A549 (cell line): ENCODE measurements around the gene IGSF10. TPM values are rescaled to one million over a fixed set of nuclear protein-coding genes. Genes with fewer than 3 reads are reported as not detected.

ENCODE experiments used
- ATAC-seq, 2 experiments: fragments of 200-7000 bp in 1 of 2; fragments of >200 bp in 1 of 2; cut with Nextera tagmentation in 1 of 2; cut with Tn5 transposase in 1 of 2; 3 replicates each; pipeline versions ENCODE4 v1.8.0 to v1.9.1; 2018 to 2020; ENCODE audit warnings: mild to moderate bottlenecking in 1 of 2, moderate library complexity in 1 of 2
- CTCF ChIA-PET: fragments of 300-600 bp; sonication (Branson Sonifier 250); formaldehyde crosslinking; extraction: SDS; loops from one replicate; lab custom pipeline; 2021; ENCODE audit warnings: antibody characterized with exemption, inconsistent platforms; lab: Yijun Ruan, JAX
- POLR2A ChIA-PET: fragments of 350-600 bp; formaldehyde crosslinking; extraction: SDS; loops from one replicate; lab custom pipeline; 2021; ENCODE audit warnings: antibody characterized with exemption, inconsistent platforms; lab: Yijun Ruan, JAX
- DNase-seq, 2 experiments: peaks; one replicate each; pipeline versions ENCODE4 v3.0.0 to v3.0.0-alpha.2; 2011 to 2016; ENCODE audit warnings: low read depth in 1 of 2, low spot score in 1 of 2
- FAIRE-seq: peaks from 2 replicates; lab custom pipeline; 2011; peaks lifted over from hg19 to GRCh38; lab: Jason Lieb, UNC
- H3K27ac ChIP-seq, 2 experiments: fragments of >200 bp; sonication (Bioruptor Twin); formaldehyde crosslinking; 3 replicates each; pipeline ENCODE4 v1.5.1; 2016 to 2017
- H3K4me1 ChIP-seq: fragments of >200 bp; sonication (Bioruptor Twin); formaldehyde crosslinking; 3 replicates; pipeline ENCODE4 v1.6.1; 2016
- H3K4me2 ChIP-seq: fragments of >200 bp; sonication (Bioruptor Twin); formaldehyde crosslinking; 3 replicates; pipeline ENCODE4 v1.6.1; 2016
- H3K4me3 ChIP-seq: fragments of >200 bp; sonication (Bioruptor Twin); formaldehyde crosslinking; 3 replicates; pipeline ENCODE4 v1.5.1; 2016
- H3K9me3 ChIP-seq: fragments of >200 bp; sonication (Bioruptor Twin); formaldehyde crosslinking; 3 replicates; pipeline ENCODE4 v1.6.1; 2016
- ATOH8 ChIP-seq: fragments of 250-450 bp; sonication (Bioruptor Pico); IDR thresholded peaks from 2 replicates; pipeline ENCODE4 v1.5.0; 2020; ENCODE audit warnings: low read depth, mild to moderate bottlenecking, moderate library complexity
- CHD2 ChIP-seq: fragments of 150-350 bp; IDR thresholded peaks from 2 replicates; pipeline ENCODE4 v1.6.1; 2014; ENCODE audit warnings: low read length; ENCODE audit not compliant: partially characterized antibody
- EHMT2 ChIP-seq: fragments of 200-600 bp; sonication (generic); IDR thresholded peaks from 2 replicates; pipeline ENCODE4 v1.6.1; 2016; ENCODE audit warnings: antibody characterized with exemption, low read depth, mild to moderate bottlenecking, moderate library complexity
- FOSB ChIP-seq: fragments of 250-450 bp; sonication (Bioruptor Pico); IDR thresholded peaks from 2 replicates; pipeline ENCODE4 v1.5.0; 2020; ENCODE audit warnings: mild to moderate bottlenecking, moderate library complexity
- FOXS1 ChIP-seq: fragments of 250-450 bp; sonication (Bioruptor Pico); IDR thresholded peaks from 2 replicates; pipeline ENCODE4 v1.5.0; 2020; ENCODE audit warnings: mild to moderate bottlenecking, moderate library complexity
- GATA3 ChIP-seq: IDR thresholded peaks from 2 replicates; pipeline ENCODE4 v1.6.1; 2012; ENCODE audit warnings: borderline replicate concordance
- HOXA7 ChIP-seq: fragments of 250-450 bp; sonication (Bioruptor Pico); IDR thresholded peaks from 2 replicates; pipeline ENCODE4 v1.5.0; 2020; ENCODE audit warnings: mild to moderate bottlenecking, moderate library complexity
- HOXB13 ChIP-seq: fragments of 250-450 bp; sonication (Bioruptor Pico); IDR thresholded peaks from 2 replicates; pipeline ENCODE4 v1.5.0; 2020; ENCODE audit warnings: low read depth, mild to moderate bottlenecking, moderate library complexity
- HOXB5 ChIP-seq: fragments of 250-450 bp; sonication (Bioruptor Pico); IDR thresholded peaks from 2 replicates; pipeline ENCODE4 v1.5.0; 2020; ENCODE audit warnings: mild to moderate bottlenecking, moderate library complexity
- JUNB ChIP-seq: fragments of >200 bp; sonication (Bioruptor Twin); formaldehyde crosslinking; IDR thresholded peaks from 2 replicates; pipeline ENCODE4 v1.6.1; 2016
- KDM1A ChIP-seq: fragments of 200-600 bp; sonication (generic); IDR thresholded peaks from 2 replicates; pipeline ENCODE4 v1.6.1; 2016; ENCODE audit warnings: low read depth, mild to moderate bottlenecking
- MYC ChIP-seq: IDR thresholded peaks from 2 replicates; pipeline ENCODE4 v1.6.1; 2012; ENCODE audit warnings: mild to moderate bottlenecking, inconsistent platforms, low read length, improper control_type of control experiment, borderline replicate concordance
- PBX3 ChIP-seq: IDR thresholded peaks from 2 replicates; pipeline ENCODE4 v1.6.1; 2012
- POLR2A ChIP-seq: IDR thresholded peaks from 2 replicates; pipeline ENCODE4 v1.6.1; 2012; ENCODE audit warnings: mild to moderate bottlenecking, low read length
- POLR2AphosphoS2 ChIP-seq: conservative IDR thresholded peaks from 2 replicates; pipeline ENCODE4 v1.6.1; 2012; ENCODE audit warnings: low read length, improper control_type of control experiment, inconsistent platforms
- RAD21 ChIP-seq, 2 experiments: fragments of >200 bp in 1 of 2; sonication (Bioruptor Twin) in 1 of 2; formaldehyde crosslinking in 1 of 2; IDR thresholded peaks in 1 of 2; conservative IDR thresholded peaks in 1 of 2; 2 replicates in 1 of 2; 3 replicates in 1 of 2; pipeline ENCODE4 v1.6.1; 2012 to 2018; ENCODE audit warnings: inconsistent platforms in 1 of 2
- RARB ChIP-seq: fragments of 250-450 bp; sonication (Bioruptor Pico); IDR thresholded peaks from 2 replicates; pipeline ENCODE4 v1.8.0; 2021; ENCODE audit warnings: mild to moderate bottlenecking, moderate library complexity
- RFX5 ChIP-seq: fragments of 450-650 bp; IDR thresholded peaks from 2 replicates; pipeline ENCODE4 v1.7.1; 2014; ENCODE audit warnings: antibody characterized with exemption, mild to moderate bottlenecking, moderate library complexity
- SMC3 ChIP-seq: fragments of >200 bp; sonication (Bioruptor Twin); formaldehyde crosslinking; IDR thresholded peaks from 3 replicates; pipeline ENCODE4 v1.6.1; 2018; ENCODE audit warnings: inconsistent platforms
- TP53 ChIP-seq: fragments of 250-450 bp; sonication (Bioruptor Pico); IDR thresholded peaks from 2 replicates; pipeline ENCODE4 v1.5.0; 2021; ENCODE audit warnings: mild to moderate bottlenecking, moderate library complexity
- WGBS: methylation state at CpG from one replicate; pipeline ENCODE4 v1.1.6; 2017; ENCODE audit errors: missing lambda C conversion rate; 5-methylcytosine and 5-hydroxymethylcytosine counted together
- polyA plus RNA-seq, 4 experiments: library from polyadenylated mRNA; depleted of rRNA in 3 of 4; stranded (reverse); fragments of >200 nt; fragmentation: RNase III in 1 of 4; extraction: RNeasy Plus Mini Kit Qiagen cat#74134 plus additional on column Dnase treatment in 1 of 4; gene quantifications; 2 replicates in 3 of 4; 3 replicates in 1 of 4; pipeline ENCODE4 v1.2.3, GENCODE V29; 2011 to 2017
- TF ChIP-seq, protein P1 (sequence below): fragments of >200 bp; sonication (Bioruptor Twin); formaldehyde crosslinking; IDR thresholded peaks from 3 replicates; pipeline ENCODE4 v1.5.1; 2016

The IGSF10 gene
- polyA plus RNA-seq, 2 of the 4 experiments (the other 2 are of a cell fraction) = 0.61 to 2.9 TPM

- Histone ChIP-seq H3K9me3 (peaks cover 1% of the 10 kb centered on the region; the same call in 1 of the 3 replicates), H3K4me2 (no peak overlapping the region), H3K27ac (no peak overlapping the region), H3K4me1 (no peaks in the 10 kb centered on the region), H3K4me3 (no peak overlapping the region)
- ChIA-PET POLR2A (no interaction called here), CTCF (interaction anchor here (1.0 kb wide), 1 partner anchor 9 kb away, joined by 3 read pairs; no protein-coding TSS in a partner anchor)
- 95% methylated on average over 7 of the region's 7 CpGs for WGBS
- TF ChIP-seq GATA3 = no peak
- no peak for TF ChIP-seq PBX3
- TF ChIP-seq HOXB13 = no peak
- no peak for TF ChIP-seq POLR2AphosphoS2
- TF ChIP-seq MYC = no peak
- no peak for TF ChIP-seq TP53 (CRISPR knock-in tag)
- TF ChIP-seq RAD21 (conservative IDR thresholded peaks at IDR 0.05 in 1 of 2, IDR thresholded peaks at IDR 0.05 in 1 of 2) = no peak
- no peak for TF ChIP-seq FOXS1 (CRISPR knock-in tag)
- no peak for TF ChIP-seq RARB (CRISPR knock-in tag)
- no peak for TF ChIP-seq RFX5
- TF ChIP-seq CHD2 = no peak
- no peak for TF ChIP-seq EHMT2
- TF ChIP-seq HOXA7 (CRISPR knock-in tag) = no peak
- no peak for FAIRE-seq
- no peak for ATAC-seq
- no peak for DNase-seq
These were observed 15.6 kb upstream of the IGSF10 start for GRCh38 chr3:151476344-151477018.

DNA sequence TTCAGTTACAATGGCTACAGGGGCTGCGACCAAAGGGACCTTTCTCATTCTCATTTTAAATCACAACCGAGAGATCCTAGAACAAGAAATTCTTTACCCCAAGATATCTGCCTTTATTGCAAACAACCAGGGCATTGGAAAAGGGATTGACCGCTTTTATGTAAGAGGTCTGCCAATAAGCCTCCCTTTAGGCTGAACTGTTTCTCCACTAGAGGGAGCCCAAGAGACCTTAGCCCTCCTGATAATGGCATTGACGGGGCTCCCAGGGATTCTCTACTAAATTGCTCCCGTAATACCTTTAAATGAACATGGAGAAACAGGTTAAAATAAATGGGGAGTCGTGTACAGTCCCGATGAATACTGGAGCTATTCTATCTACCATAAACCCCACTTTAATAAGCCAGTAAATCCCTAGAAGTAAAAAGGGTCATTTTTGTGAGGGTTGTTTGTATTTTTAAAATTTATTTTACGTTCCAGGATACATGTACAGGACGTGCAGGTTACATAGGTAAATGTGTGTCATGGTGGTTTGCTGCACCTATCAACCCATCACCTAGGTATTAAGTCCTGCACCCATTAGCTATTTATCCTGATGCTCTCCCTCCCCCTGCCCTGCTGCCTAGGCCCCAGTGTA lies 7.5 kb upstream of the IGSF10 start:
- CTCF ChIA-PET = interaction anchor here (0.7 to 4.1 kb wide), 33 partner anchors 9 to 1220 kb away, joined by 3 to 50 read pairs (median 4); partner anchors contain the start of gene AADACL2
- FAIRE-seq (peak; percentile 32), DNase-seq (peak; percentile 36 to 74), ATAC-seq (peak; percentile 87 to 98)
- POLR2A ChIA-PET = interaction anchor here (0.5 kb wide), 1 partner anchor 446 kb away, joined by 4 read pairs; no protein-coding TSS in a partner anchor
- H3K4me2 ChIP-seq = no peak overlapping the region
- H3K9me3 ChIP-seq = no peaks in the 10 kb centered on the region
- peak overlapping the region in 1 of 2 experiments; percentile 22; a peak in 1 of 6 replicates for H3K27ac ChIP-seq
- H3K4me1 ChIP-seq = no peaks in the 10 kb centered on the region
- H3K4me3 ChIP-seq = no peak overlapping the region
- WGBS = 32% methylated on average over 9 of the region's 9 CpGs
- no peak for TF ChIP-seq HOXB5
- TF ChIP-seq RAD21 (conservative IDR thresholded peaks at IDR 0.05 in 1 of 2, IDR thresholded peaks at IDR 0.05 in 1 of 2) = peak; percentile 71 to 76
- TF ChIP-seq, protein P1, sequence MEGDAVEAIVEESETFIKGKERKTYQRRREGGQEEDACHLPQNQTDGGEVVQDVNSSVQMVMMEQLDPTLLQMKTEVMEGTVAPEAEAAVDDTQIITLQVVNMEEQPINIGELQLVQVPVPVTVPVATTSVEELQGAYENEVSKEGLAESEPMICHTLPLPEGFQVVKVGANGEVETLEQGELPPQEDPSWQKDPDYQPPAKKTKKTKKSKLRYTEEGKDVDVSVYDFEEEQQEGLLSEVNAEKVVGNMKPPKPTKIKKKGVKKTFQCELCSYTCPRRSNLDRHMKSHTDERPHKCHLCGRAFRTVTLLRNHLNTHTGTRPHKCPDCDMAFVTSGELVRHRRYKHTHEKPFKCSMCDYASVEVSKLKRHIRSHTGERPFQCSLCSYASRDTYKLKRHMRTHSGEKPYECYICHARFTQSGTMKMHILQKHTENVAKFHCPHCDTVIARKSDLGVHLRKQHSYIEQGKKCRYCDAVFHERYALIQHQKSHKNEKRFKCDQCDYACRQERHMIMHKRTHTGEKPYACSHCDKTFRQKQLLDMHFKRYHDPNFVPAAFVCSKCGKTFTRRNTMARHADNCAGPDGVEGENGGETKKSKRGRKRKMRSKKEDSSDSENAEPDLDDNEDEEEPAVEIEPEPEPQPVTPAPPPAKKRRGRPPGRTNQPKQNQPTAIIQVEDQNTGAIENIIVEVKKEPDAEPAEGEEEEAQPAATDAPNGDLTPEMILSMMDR = peak; percentile 85
- peak; percentile 84 for TF ChIP-seq SMC3

DNA sequence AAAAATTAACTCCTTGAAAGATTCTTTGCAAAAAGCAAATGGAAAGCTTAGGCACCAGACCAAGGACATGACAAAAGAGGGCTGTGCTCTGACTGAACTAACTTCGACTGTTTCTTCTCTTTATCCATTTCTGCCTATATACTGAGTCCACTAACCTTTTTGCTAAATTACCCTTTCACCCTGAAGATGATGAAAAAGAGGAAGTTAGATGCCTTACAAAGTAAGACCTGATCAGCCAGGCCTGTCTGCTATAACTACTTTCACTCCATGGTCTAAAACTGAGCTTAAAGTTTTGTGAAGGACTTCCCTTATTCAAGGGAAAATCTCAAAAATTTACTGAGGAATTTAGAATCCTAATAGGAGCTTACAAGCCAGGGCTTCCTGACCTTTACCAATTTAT lies 6.2 kb upstream of the IGSF10 start:
- Histone ChIP-seq H3K27ac (no peak overlapping the region), H3K9me3 (no peaks in the 10 kb centered on the region), H3K4me1 (no peaks in the 10 kb centered on the region), H3K4me3 (no peak overlapping the region), H3K4me2 (no peak overlapping the region)
- ChIA-PET CTCF (interaction anchor here (0.6 to 4.1 kb wide), 13 partner anchors 10 to 572 kb away, joined by 3 to 50 read pairs (median 4); no protein-coding TSS in a partner anchor), POLR2A (no interaction called here)
- FAIRE-seq (no peak), ATAC-seq (no peak), DNase-seq (no peak)
- no peak for TF ChIP-seq POLR2AphosphoS2
- no peak for TF ChIP-seq FOSB (CRISPR knock-in tag)
- TF ChIP-seq ATOH8 (CRISPR knock-in tag) = no peak
- TF ChIP-seq JUNB = no peak
- TF ChIP-seq CHD2 = no peak
- TF ChIP-seq KDM1A = no peak
- TF ChIP-seq POLR2A = no peak
- TF ChIP-seq GATA3 = no peak
- TF ChIP-seq SMC3 = no peak
- TF ChIP-seq RFX5 = no peak
- no peak for TF ChIP-seq PBX3
- WGBS = 90% methylated on average over 1 of the region's 1 CpG
